K562 (cell line): ENCODE data around the gene FBRS. TPM values are rescaled to one million over a fixed set of nuclear protein-coding genes. Genes with fewer than 3 reads are reported as not detected.
A peak's percentile ranks its signal among the peaks of the same experiment; 100 is the strongest.

Experiments used
- CREB3 ChIP-seq: fragments of 450-650 bp; conservative IDR thresholded peaks from 2 replicates; pipeline ENCODE4 v1.6.1; 2016; ENCODE audit warnings: missing genetic modification characterization, low read depth, mild to moderate bottlenecking, missing compliant biosample characterization, moderate library complexity
- CTBP1 ChIP-seq: fragments of 450-650 bp; IDR thresholded peaks from 2 replicates; pipeline ENCODE4 v1.6.1; 2016; ENCODE audit warnings: borderline replicate concordance
- JUND ChIP-seq, 2 experiments: IDR thresholded peaks; 2 replicates in 1 of 2; 3 replicates in 1 of 2; pipeline ENCODE4 v1.6.1; 2011; ENCODE audit warnings: borderline replicate concordance in 2 of 2, low read depth in 2 of 2, low read length in 2 of 2, improper control_type of control experiment in 1 of 2, missing biosample characterization in 1 of 2, missing genetic modification characterization in 1 of 2, missing genetic modification reagents in 1 of 2
- KLF13 ChIP-seq: fragments of 450-650 bp; IDR thresholded peaks from 2 replicates; pipeline ENCODE4 v1.6.1; 2016; ENCODE audit warnings: missing genetic modification characterization, low read depth, mild to moderate bottlenecking, missing compliant biosample characterization, moderate library complexity, borderline replicate concordance
- MEF2A ChIP-seq: IDR thresholded peaks from 2 replicates; pipeline ENCODE4 v1.6.1; 2011; ENCODE audit warnings: low read depth, mild to moderate bottlenecking, low read length, moderate library complexity; ENCODE audit not compliant: control insufficient read depth
- MTF1 ChIP-seq: fragments of 250-450 bp; sonication (Bioruptor Pico); IDR thresholded peaks from 2 replicates; pipeline ENCODE4 v1.9.0; 2021; ENCODE audit warnings: moderate library complexity, mild to moderate bottlenecking, inconsistent platforms, borderline replicate concordance
- PURB ChIP-seq: sonication (generic); formaldehyde crosslinking; IDR thresholded peaks from 2 replicates; pipeline ENCODE4 v1.9.0; 2021; ENCODE audit warnings: low read depth, mild to moderate bottlenecking, missing genetic modification reagents
- SMAD1 ChIP-seq: fragments of 150-350 bp; IDR thresholded peaks from 2 replicates; pipeline ENCODE4 v1.6.1; 2014; ENCODE audit warnings: low read length, low read depth; ENCODE audit not compliant: partially characterized antibody
- TCF7L2 ChIP-seq: fragments of 150-350 bp; IDR thresholded peaks from 2 replicates; pipeline ENCODE4 v1.6.1; 2016; ENCODE audit warnings: low read depth, mild to moderate bottlenecking, low read length, moderate library complexity
- ZBTB40 ChIP-seq, 2 experiments: fragments of 450-650 bp in 1 of 2; sonication (generic) in 1 of 2; formaldehyde crosslinking in 1 of 2; IDR thresholded peaks; 2 replicates each; pipeline versions ENCODE4 v1.7.1 to v1.9.0; 2016 to 2022; ENCODE audit warnings: inconsistent platforms in 1 of 2, mild to moderate bottlenecking in 1 of 2, missing genetic modification reagents in 1 of 2
- ZNF354B ChIP-seq: fragments of 250-450 bp; sonication (Bioruptor Pico); IDR thresholded peaks from 2 replicates; pipeline ENCODE4 v1.4.0; 2020
- ZNF551 ChIP-seq: fragments of 250-450 bp; sonication (Bioruptor Pico); IDR thresholded peaks from 2 replicates; pipeline ENCODE4 v1.5.0; 2021; ENCODE audit warnings: mild to moderate bottlenecking, moderate library complexity
- polyA plus RNA-seq, 8 experiments: library from polyadenylated mRNA; depleted of rRNA in 4 of 8; stranded (reverse) in 5 of 8; unstranded in 3 of 8; fragments of >200 nt; fragmentation: Nextera tagmentation in 2 of 8; fragmentation: Illumina TruSeq in 1 of 8; extraction: Ambion mirVana in 2 of 8; extraction: Trizol in 1 of 8; gene quantifications; 2 replicates each; pipeline versions ENCODE4 v1.2.1 to v1.2.3, GENCODE V29; 2011 to 2014; ENCODE audit warnings: inconsistent platforms in 1 of 8, missing spikeins in 1 of 8
- total RNA-seq, 7 experiments: library from RNA; depleted of rRNA in 6 of 7; stranded (reverse); fragments of >200 nt in 6 of 7; fragmentation: Illumina TruSeq in 2 of 7; extraction: Trizol in 2 of 7; gene quantifications; 2 replicates each; pipeline versions ENCODE4 v1.2.1 to v1.2.3, GENCODE V29; 2011 to 2021; ENCODE audit warnings: low replicate concordance in 1 of 7
- TF ChIP-seq, protein P1 (sequence below), 2 experiments: IDR thresholded peaks; 2 replicates each; pipeline ENCODE4 v1.6.1; 2011; ENCODE audit warnings: borderline replicate concordance in 1 of 2, control low read depth in 1 of 2, low read depth in 1 of 2, low read length in 1 of 2, mild to moderate bottlenecking in 1 of 2, mixed read lengths in 1 of 2, moderate library complexity in 1 of 2; ENCODE audit not compliant: insufficient read depth in 1 of 2, insufficient read length in 1 of 2, poor library complexity in 1 of 2, severe bottlenecking in 1 of 2; ENCODE audit errors: extremely low read depth in 1 of 2

Gene FBRS
- total and polyA plus RNA-seq, 9 of the 15 experiments (the other 6 are each of a cell fraction or from before 2014, with no cell fraction given) = 0.32 to 59.5 (median 13.1) TPM

DNA sequence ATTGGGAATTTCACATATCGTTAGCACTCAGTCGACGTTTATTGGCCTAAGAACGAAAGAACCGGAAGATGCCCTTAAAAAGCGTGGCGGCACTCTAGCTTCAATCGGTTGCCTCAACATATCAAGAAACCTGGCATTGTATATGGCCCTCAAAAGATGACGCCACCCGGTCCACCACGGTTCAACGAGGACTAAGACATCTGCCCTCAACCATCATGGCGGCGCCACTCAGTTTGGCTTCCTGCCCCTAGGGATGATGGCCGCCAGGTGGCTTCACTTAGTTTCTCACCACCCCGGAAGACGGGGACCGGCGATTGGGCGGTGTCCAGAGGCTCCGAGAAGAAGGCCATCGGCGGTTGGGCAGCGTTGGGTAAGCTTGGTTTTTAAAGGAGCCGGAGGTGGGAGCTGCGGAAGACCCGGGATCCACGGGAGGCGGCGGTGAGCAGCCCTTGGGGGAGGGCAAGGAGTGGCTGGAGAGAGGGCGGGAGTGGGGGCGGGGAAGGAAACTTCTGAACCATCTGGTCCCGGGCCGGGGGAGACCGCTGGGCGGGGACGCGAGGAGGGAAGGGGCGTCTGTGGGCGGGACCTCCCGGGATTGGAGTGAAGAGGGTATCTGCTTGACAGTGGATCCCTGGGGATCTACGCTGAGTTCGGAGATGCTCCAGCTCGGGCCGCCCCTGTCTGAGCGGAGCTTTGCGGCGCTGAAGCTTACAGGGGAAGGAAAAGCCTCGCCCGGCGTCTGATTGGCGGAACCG, 7.7 kb upstream of the FBRS start, which contains the start of gene PRR14 (continued):
- TF ChIP-seq ZBTB40 (IDR thresholded peaks at IDR 0.05) = peak; percentile 75
- TF ChIP-seq ZBTB40 (CRISPR knock-in tag; IDR thresholded peaks at IDR 0.05) = no peak
- TF ChIP-seq ZNF551 (CRISPR knock-in tag) = no peak
- no peak for TF ChIP-seq SMAD1
- no peak for TF ChIP-seq MEF2A
- TF ChIP-seq MTF1 (CRISPR knock-in tag) = no peak
- TF ChIP-seq JUND (IDR thresholded peaks at IDR 0.05; ENCODE audit: borderline replicate concordance, low read depth, low read length) = peak; percentile 81
- peak; percentile 79; the same call in 2 of the 3 replicates for TF ChIP-seq JUND (tag; IDR thresholded peaks at IDR 0.05; ENCODE audit: borderline replicate concordance, low read depth, low read length)
- peak; percentile 92 for TF ChIP-seq CREB3 (tag)
- TF ChIP-seq KLF13 (tag) = no peak
- no peak for TF ChIP-seq PURB
- TF ChIP-seq, protein P1, sequence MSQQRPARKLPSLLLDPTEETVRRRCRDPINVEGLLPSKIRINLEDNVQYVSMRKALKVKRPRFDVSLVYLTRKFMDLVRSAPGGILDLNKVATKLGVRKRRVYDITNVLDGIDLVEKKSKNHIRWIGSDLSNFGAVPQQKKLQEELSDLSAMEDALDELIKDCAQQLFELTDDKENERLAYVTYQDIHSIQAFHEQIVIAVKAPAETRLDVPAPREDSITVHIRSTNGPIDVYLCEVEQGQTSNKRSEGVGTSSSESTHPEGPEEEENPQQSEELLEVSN (IDR thresholded peaks at IDR 0.05; ENCODE audit: borderline replicate concordance in 1 of 2, extremely low read depth in 1 of 2, insufficient read depth in 1 of 2, insufficient read length in 1 of 2, low read depth in 1 of 2, low read length in 1 of 2, poor library complexity in 1 of 2, severe bottlenecking in 1 of 2) = peak; percentile 15 to 47
- TF ChIP-seq CTBP1 = peak; percentile 49; the same call in 1 of the 2 replicates
- no peak; the same call in 1 of the 2 replicates for TF ChIP-seq ZNF354B (CRISPR knock-in tag)
- TF ChIP-seq TCF7L2 = no peak
